ENCODE results near the gene MAPKAP1.
A peak's percentile ranks its signal among the peaks of the same experiment; 100 is the strongest.

MAPKAP1 gene

DNA sequence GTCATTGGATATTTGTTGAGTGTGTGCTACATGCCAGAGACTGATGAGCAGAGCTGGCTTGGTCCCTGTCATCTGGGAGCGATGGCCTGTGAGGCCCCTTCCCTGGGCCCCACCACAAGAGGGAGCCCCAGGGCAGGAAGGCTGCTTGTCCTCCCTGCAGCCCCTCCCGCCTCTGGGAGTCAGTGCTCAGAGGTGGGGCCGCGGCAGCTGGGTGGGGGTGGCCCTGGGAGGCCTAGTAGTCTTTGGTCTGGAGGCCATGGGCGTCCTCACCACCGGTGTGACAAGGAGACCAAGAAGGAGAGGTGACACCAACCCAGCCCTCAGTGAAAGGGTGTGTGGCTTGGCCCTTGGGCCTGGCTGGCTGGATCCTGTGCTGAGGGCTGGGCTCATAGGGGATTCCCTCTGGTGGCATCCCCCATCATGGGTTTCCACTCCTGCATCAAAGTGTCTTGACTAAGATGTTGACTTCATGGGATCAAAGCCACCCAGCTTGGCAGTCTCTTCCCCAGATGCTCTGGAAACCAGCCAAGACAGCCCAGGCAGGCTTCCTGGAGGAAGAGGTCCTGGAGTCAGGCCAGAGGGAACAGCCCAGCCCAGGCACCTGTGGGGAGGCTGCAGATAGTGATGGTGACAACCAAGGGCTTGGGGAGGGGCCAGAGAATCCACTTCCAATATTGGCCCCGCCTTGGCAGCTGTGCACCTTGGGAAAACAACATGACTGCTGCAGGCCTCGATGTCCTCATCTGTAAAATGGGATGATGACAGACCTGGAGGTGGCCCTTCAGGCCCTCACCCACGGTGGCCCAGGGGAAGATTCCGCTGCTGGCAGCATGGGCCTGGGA is 278.7 kb downstream of the MAPKAP1 start:
- DNase-seq, result peak; percentile 17 to 67

DNA sequence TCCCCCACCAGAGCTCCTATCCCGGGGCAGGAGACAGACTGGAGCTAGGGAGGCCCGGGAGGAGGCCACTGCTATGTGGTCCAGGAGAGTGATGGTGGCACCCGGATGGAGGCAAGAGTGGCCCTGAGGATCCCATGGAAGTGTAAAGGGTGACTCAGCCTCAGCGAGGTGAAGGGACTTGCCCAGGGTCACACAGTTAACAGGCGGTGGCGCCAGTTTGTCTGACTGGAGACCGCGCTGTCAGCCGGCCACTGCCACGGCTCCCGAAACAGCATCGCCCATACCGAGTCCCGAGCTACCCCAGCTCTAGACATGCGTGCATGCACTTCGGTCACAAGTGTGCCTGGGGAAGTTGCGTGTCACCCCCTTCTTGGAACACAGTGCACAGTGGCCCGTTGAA is 279.5 kb downstream of the MAPKAP1 start:
- no peak for DNase-seq

DNA sequence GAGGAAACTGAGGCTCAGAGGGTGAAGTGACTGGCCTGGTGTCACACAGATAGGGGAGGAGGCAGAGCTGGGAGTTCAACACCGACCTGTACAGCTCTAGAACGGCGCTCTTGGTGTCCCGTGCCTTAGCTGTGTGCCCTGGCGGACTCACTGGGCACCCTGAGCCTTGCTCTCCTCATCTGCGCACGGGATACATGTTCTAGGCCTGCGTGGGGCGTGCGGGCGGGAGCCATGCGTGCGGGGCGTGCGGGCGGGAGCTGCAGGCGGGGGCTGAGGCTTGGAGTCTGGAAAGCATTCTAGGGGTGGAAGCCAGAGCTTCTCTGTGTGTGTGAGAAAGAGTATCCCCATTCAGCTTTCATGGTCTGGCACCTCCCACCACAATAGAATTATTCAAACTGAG is 280.1 kb downstream of the MAPKAP1 start:
- DNase-seq, result no peak

GRCh38 chr9:125425901-125426515 is 281.0 kb downstream of the MAPKAP1 start:
- no peak for DNase-seq

DNA sequence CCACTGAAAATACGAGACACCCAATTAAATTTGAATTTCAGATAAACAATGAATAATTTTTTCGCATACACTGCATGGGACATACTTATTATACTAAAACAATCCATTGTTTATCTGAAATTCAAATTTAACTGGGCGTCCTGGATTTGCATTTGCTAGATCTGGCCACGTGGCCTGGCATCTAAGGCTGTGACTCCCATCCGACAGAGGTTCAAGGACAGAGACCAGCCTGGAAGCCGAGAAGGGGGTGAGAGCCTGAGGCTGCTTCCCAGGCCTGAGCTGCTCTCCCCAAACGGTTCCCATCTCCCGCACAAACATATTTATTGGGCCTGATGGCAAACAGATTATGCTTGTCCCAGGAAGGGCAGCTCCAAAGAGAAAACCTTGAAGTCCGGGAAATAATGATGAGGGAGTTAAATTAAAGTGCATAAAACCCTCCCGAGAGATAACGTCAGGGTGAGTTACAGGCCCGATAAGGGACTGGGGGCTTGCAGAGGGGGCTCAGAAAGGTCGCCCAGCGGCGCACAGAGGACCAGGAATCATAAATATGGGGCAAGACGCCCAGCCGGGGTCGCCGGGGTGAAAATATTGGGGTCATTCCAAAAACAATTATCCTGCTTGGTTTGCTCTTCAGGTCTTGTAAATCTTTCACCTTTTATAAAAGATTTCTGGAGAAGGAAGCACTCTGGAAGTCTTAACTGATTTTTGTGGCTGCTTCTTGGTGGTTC is 281.7 kb downstream of the MAPKAP1 start:
- DNase-seq, result no peak

DNA sequence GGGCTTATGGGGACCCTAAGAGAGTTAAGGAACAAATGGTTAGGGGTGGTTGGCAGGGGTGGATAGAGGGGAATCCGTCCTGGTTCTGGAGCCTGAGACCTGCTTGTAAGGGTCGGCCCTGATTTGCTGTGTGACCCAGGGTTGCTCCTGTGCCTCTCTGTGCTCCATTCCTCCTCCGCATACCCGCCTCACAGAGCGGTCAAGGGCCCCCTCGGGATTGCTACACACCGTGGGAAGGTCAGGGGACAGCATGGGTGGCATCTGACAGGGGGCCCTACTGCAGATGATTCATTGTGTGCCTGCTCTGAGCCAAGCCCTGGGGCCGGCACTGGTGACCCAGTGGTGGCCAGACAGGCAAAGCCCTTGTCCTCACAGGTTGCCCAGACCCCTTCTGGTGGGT is 283.0 kb downstream of the MAPKAP1 start:
- no peak for DNase-seq

- DNase-seq, result no peak
Observed at GRCh38 chr9:125422853-125423252, 284.2 kb downstream of the MAPKAP1 start.

- DNase-seq, result no peak
Observed at GRCh38 chr9:125421591-125422181, 285.3 kb downstream of the MAPKAP1 start.

- no peak for DNase-seq
Observed at GRCh38 chr9:125421166-125421565, 285.8 kb downstream of the MAPKAP1 start.

DNA sequence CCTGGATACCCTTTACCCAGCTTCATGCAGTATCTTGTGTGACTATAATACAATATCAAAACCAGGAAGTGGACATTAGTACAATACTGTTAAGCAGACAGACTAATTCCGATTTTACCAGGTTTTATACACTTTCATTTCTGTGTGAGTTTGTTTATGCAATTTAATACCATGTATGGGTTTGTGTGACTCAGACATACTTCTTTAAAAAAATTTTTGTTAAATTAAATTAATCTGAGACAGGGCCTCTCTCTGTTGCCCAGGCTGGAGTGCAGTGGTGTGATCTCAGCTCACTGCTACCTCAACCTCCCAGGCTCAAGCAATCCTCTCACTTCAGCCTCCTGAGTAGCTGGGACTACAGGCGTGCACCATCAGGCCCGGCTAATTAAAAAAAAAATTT is 288.6 kb downstream of the MAPKAP1 start:
- DNase-seq, result no peak

- no peak for DNase-seq
Observed at GRCh38 chr9:125416517-125416916, 290.5 kb downstream of the MAPKAP1 start.

DNA sequence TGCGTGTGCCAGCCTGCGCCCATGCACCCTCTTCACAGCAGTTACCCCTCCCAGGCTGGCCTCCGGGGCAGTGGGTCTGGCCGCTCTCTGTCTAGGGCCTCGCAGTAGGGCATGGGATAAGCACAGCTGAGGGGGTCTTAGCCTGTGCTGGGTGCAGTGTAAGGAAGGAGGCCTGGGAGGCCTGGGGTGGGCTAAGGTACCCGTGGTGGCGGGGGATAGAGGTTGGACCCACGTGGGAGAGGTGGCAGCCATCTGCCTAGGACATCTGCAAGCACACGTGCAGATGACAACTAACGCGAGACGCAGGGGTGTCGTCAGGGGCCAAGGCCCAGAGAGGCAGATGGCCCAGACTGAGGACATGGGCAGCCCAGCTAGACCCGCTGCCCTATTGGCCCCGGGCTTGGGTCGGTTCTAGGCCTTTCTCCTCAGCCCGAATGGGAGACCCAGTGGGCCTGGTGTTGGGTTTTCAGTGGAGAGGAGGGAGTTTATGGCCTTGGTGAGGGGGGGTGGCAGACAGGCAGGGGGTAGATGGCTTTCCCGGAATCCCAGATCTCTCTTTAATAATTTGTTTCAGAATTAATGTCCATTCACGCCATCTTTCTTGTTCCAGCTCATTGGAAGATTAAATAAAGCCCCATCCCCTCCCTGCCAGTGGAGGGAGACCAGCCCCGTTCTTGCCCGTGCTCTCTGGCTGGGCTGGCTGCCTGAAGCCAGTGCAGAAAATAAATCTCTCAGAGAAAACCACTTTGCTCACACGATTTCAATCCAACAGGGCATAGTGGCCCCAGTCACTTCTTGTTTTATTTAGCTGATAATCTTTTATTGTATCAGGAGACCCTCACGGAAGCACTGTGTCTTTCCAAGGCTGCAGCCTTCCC is 291.2 kb downstream of the MAPKAP1 start:
- peak in 1 of 2 experiments; percentile 65 for DNase-seq

DNA sequence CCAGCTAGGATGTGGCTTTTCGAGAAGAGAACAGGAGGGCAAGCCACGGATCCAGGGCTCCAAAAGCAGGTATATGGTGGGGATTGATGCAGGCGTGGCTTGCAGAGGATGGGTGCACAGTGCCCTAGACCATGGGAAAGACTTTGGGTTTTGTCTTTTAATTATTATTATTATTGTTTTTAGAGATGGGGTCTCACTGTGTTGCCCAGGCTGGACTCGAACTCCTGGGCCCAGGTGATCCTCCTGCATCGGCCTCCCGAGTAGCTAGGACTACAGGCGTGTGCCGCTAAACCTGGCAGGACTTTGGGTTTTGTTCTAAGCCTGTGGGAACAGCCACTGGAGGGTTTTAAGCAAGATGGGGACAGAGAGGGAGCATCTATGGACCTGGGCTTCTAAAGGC is 293.4 kb downstream of the MAPKAP1 start:
- no peak for DNase-seq

DNA sequence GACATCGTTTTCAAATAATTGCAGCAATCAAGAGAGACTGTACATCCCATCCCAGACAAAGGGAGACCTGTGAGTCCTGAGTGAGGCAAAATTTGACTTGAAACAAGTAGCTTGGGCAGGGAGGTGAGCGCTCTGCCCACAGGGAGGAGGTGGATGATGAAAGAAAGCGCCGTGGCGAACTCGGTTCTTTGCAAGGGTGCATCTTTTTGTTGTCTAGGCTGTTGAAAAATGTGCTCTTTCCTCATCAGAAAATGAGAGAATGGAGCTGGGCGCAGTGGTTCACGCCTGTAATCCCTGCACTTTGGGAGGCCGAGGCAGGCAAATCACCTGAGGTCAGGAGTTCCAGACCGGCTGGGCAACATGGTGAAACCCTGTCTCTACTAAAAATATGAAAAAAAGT is 294.8 kb downstream of the MAPKAP1 start:
- no peak for DNase-seq

GRCh38 chr9:125411171-125411756 is 295.7 kb downstream of the MAPKAP1 start:
- no peak for DNase-seq

DNA sequence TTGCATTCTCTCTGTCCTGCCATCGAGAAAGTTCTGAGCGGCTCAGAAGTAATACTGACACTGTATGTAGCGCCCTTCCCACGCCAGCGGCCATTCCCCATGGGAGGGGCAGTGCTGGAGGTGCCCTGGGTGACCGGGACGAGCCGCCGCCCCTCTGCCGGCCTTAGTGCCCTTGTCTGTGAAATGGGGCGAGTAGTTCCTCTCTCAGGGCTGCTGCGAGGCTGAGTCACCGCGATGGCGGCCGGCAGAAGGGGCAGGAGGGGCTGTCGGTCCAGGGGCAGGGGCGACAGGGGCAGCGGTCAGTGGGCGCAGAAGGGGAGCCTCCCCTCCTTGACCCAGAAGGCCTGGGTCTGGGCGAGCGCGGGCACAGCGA is 296.5 kb downstream of the MAPKAP1 start:
- DNase-seq, result no peak

GRCh38 chr9:125409637-125410521 is 297.1 kb downstream of the MAPKAP1 start:
- DNase-seq, result peak in 1 of 2 experiments; percentile 51

- DNase-seq, result peak in 1 of 2 experiments; percentile 28
Observed at GRCh38 chr9:125409217-125409636, 297.8 kb downstream of the MAPKAP1 start.

DNA sequence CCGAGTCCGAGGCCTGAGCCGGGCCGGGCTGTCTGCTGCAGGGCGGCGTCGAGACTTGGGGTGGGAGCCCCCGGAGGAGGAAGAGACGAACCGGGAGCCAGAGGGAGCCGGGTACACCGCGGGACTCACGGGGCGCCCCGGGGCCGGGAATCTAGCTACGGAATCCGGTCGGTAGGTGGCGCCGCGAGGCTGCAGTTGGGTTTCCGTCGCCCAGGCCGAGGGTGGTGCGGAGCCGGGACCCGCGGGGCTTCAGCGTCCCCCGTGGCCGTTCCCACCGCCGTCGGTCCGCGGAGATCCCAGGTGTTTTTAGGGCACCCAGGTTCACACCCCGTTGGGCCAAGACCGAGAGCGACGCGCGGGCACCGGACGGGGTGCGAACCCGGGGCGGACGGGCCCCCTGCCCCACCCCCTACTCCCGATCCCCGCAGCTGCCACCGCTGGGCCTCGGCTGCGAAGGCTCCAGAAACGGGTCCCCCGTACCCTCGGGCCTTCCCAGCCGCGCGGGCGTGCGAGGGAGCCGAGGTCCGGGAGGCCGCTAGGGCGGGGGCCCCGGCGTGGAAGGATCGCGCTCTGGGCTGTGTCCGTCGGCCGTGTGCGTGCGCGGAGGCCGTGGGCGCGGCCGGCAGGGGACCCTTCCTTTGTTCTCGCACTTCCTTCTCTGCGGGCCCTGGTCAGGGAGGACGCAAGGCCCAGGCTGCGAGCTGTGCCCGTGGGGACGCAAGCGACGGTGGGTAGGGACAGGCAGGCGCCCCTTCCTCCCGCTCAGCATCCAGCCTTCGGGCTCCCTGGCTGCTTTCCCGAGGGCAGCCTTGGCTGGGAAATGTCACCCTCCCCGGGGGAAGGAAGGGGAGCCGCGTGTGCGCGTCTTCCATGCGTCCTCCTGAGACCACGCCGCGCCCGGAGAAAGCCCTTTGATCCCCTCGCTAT is 298.8 kb downstream of the MAPKAP1 start:
- peak; percentile 75 to 77 for DNase-seq

All from NCI-H524 (cell line).